GM12873 (cell line): Measurements from ENCODE around the gene TBL3.

Experiments used
- CTCF ChIP-seq: IDR thresholded peaks from 2 replicates; pipeline ENCODE4 v1.5.1; 2012; ENCODE audit warnings: low read depth, mild to moderate bottlenecking, moderate library complexity, low read length, control low read depth; ENCODE audit not compliant: insufficient read depth; ENCODE audit errors: missing control alignments

TBL3 gene

GRCh38 chr16:1985466-1986150, 13.8 kb downstream of the TBL3 start:
- TF ChIP-seq CTCF: no peak

GRCh38 chr16:1987198-1987597, 15.3 kb downstream of the TBL3 start:
- no peak for TF ChIP-seq CTCF

- no peak for TF ChIP-seq CTCF
These were observed 17.6 kb downstream of the TBL3 start, which contains the start of gene SYNGR3 for GRCh38 chr16:1989209-1990100. SYNGR3 (plus strand) TSS chr16:1989970; CDS start chr16:1990103, 133 bp downstream.

- no peak for TF ChIP-seq CTCF
These were observed 18.2 kb downstream of the TBL3 start for GRCh38 chr16:1990101-1990350.

GRCh38 chr16:1990351-1991134, 18.7 kb downstream of the TBL3 start:
- no peak for TF ChIP-seq CTCF

GRCh38 chr16:1991135-1991551, 19.3 kb downstream of the TBL3 start:
- no peak for TF ChIP-seq CTCF

- no peak for TF ChIP-seq CTCF
These were observed 19.7 kb downstream of the TBL3 start for GRCh38 chr16:1991588-1991947.
